Left cardiac atrium (tissue), 4 donors: ENCODE data around the gene KCNQ5. TPM values are rescaled to one million over a fixed set of nuclear protein-coding genes. Genes with fewer than 3 reads are reported as not detected.

ENCODE experiments used
- ATAC-seq, 2 donors: fragments of 200-7000 bp; cut with Tn5 transposase; one replicate each; pipeline ENCODE4 v1.9.1; 2020; ENCODE audit warnings: mild to moderate bottlenecking in 2 of 2, moderate library complexity in 2 of 2
- DNase-seq: peaks from one replicate; pipeline ENCODE4 v3.0.0-alpha.2; 2020
- intact Hi-C, 2 donors: fragments of 100-400 bp; cut with DNase I; formaldehyde crosslinking; loops; one replicate each; pipeline versions ENCODE4 v1.14.1 to v1.15.1; 2022 to 2023
- total RNA-seq, 2 donors: library from RNA; stranded (reverse); fragmentation: NEBNext Ultra II Directional; extraction: Animal tissue kit (Norgen Biotek cat#: 25700); gene quantifications; one replicate each; pipeline ENCODE4 v1.2.1, GENCODE V29; 2021
- donor health status: DM: no; HTN: yes; CAD: no.
- donor health status: DM: no; HTN: yes; CAD: no; lungs with severe emphysema.
- donor health status: DM: yes; HTN: yes; CAD: no.
- donor health status: Dilated cardiomyopathy.

KCNQ5 gene
- total RNA-seq, 2 donors from 2014 or later = 0.16 to 0.44 TPM

GRCh38 chr6:73000460-73000859, 378.6 kb downstream of the KCNQ5 start:
- intact Hi-C loops = no loop called here

DNA sequence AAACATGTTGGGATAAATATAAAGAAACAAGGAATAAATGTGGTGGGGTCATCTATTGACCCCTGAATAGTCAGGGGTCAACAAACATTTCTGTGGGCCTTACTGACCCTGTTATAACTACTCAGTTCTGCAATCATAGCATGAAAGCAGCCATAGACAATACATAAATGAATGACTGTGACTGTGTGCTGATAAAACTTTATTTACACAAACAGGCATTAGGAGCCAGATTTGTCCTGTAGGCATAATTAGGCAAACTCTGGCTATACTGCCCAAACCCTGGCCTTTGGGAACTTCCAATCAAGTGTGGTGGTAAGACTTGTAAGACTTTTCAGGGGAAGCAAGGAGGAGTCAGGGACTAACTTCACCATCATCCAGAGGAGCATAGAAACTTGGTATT, 380.7 kb downstream of the KCNQ5 start:
- intact Hi-C loops = no loop called here
- no peak for ATAC-seq
- DNase-seq = no peak

More at GRCh38 chr6:73000460-73000859, 378.6 kb downstream of the KCNQ5 start:
- no peak for DNase-seq
- no peak for ATAC-seq

GRCh38 chr6:73003302-73003701, 381.4 kb downstream of the KCNQ5 start:
- intact Hi-C loops = no loop called here
- DNase-seq (no peak), ATAC-seq (no peak)

- ATAC-seq (no peak), DNase-seq (no peak)
- intact Hi-C loops = no loop called here
These were observed 382.4 kb downstream of the KCNQ5 start for GRCh38 chr6:73004231-73004630.

DNA sequence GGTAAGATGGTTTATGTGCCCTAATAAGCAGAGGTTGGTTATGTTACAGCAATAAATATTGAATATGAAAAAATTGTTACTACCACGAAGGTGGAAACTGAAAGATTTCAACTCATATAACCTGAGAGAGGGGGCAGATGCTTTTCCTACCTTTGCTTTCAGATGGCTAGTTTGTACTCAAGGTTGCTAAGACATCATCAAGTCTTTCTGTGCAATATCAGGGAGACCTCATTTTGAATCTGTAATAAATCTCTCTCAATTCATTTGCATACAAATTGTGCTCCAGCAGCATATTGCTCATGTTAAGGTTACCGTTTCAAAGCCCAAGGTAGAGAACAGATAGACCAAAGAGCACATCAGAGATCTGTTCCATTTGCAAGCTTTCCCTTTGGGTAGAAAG, 383.0 kb downstream of the KCNQ5 start:
- DNase-seq = no peak
- no peak for ATAC-seq
- intact Hi-C loops = no loop called here

DNA sequence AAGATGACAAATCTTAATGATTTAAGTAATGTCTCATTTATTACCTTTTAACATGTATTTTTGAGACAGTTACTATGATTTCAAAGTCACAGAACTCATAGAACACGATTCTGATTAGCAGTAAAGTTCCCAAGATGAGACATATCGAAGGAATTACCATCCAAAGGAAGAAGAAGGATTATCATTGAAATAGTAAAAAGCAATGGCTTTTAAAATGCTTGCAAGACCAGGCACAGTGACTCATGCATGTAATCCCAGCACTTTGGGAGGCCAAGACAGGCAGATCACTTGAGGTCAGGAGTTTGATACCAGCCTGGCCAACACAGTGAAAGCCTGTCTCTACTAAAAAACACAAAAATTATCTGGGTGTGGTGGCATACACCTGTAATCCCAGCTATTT, 384.3 kb downstream of the KCNQ5 start:
- ATAC-seq (no peak), DNase-seq (no peak)
- intact Hi-C loops = no loop called here

DNA sequence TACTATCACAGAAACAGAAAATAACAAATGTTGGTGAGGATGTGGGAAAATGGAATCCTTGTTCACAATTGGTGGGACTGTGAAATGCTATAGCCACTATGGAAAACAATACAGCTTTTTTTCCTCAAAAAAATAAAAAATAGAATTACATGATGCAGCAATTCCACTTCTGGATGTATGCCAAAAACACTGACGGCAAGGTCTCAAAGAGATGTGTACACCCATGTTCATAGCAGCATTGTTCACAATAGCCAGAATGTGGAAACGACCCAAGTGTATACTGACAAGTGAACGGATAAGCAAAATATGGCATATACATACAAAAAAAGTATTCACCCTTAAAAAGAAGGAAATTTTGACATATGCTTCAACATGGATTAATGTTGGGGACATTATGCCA, 390.1 kb downstream of the KCNQ5 start:
- intact Hi-C loops = no loop called here
- ATAC-seq = no peak
- DNase-seq = no peak

- DNase-seq = no peak
- ATAC-seq = no peak
- intact Hi-C loops = no loop called here
These were observed 395.6 kb downstream of the KCNQ5 start for GRCh38 chr6:73017476-73017875.

- intact Hi-C loops = no loop called here
- DNase-seq (no peak), ATAC-seq (no peak)
These were observed 402.7 kb downstream of the KCNQ5 start for GRCh38 chr6:73024598-73024997.

DNA sequence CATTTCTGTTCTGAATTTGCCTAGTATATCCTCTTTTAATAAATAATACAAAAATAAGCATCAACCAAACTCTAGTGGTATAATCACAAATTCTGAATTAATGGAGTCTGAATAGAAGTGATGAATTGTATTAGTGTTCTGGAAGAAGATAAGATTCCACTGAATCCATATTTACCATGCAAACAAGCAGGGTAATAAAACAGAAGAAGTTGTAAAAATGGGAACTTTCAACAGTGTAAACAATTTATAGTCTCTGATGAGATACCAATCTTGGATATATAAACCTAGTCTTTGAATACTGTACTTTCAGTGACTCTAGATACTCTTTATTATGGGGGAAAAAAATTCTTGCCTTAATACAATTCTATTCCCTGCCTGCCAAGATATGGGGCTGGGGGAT, 405.8 kb downstream of the KCNQ5 start:
- intact Hi-C loops = no loop called here
- ATAC-seq = no peak
- DNase-seq = no peak

GRCh38 chr6:73028124-73028766, 406.4 kb downstream of the KCNQ5 start:
- DNase-seq (no peak), ATAC-seq (no peak)
- intact Hi-C loops = no loop called here

- DNase-seq = no peak
- ATAC-seq = no peak
- intact Hi-C loops = no loop called here
These were observed 407.1 kb downstream of the KCNQ5 start for GRCh38 chr6:73028893-73029450.

GRCh38 chr6:73030257-73030656, 408.4 kb downstream of the KCNQ5 start:
- no peak for ATAC-seq
- intact Hi-C loops = no loop called here
- DNase-seq = no peak

- ATAC-seq (no peak), DNase-seq (no peak)
- intact Hi-C loops = no loop called here
These were observed 409.2 kb downstream of the KCNQ5 start for GRCh38 chr6:73030791-73031782.

DNA sequence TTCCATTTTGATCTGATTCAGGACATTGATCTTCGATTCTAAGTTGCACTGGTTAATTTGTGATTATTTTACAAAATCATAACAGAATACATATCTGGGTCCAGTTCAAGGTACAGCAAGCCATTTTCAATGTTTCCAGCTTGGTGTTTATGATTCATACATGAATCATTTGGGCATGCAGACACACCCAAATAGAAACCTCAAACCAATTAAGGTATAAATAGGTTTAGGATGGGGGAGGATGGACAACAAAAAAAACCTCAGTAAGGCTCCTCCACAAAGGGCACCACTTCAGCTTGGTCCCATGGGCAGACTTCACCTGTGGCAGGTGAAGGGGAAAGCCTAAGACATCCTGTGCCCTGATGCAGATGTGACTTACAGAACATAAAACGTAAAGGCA, 410.7 kb downstream of the KCNQ5 start:
- DNase-seq (no peak), ATAC-seq (peak in 1 of 2 donors; percentile 53)
- intact Hi-C loops = no loop called here

DNA sequence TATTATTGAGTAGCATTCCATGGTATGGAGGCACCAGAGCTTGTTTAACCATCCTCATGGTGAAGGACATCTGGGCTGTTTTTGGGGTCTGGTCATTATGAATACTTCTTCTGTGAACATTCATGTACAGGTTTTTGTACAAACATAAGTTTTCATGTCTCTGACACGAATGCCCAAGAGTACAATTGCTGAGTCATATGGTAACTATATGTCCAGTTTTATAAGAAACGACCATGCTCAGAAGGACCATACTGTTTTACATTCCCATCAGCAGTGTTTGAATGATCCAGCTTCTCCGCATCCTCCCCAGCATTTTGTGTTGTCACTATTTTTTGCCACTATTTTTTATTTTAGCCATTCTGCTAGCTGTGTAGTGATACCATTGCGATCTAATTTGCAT, 414.8 kb downstream of the KCNQ5 start:
- intact Hi-C loops = no loop called here
- DNase-seq = no peak
- ATAC-seq = no peak

- DNase-seq (no peak), ATAC-seq (no peak)
- intact Hi-C loops = no loop called here
These were observed 419.2 kb downstream of the KCNQ5 start for GRCh38 chr6:73041051-73041450.

GRCh38 chr6:73042892-73043291, 421.0 kb downstream of the KCNQ5 start:
- intact Hi-C loops = no loop called here
- ATAC-seq (peak in 1 of 2 donors; percentile 40), DNase-seq (no peak)

GRCh38 chr6:73043446-73043845, 421.6 kb downstream of the KCNQ5 start:
- intact Hi-C loops = no loop called here
- ATAC-seq (no peak), DNase-seq (no peak)

DNA sequence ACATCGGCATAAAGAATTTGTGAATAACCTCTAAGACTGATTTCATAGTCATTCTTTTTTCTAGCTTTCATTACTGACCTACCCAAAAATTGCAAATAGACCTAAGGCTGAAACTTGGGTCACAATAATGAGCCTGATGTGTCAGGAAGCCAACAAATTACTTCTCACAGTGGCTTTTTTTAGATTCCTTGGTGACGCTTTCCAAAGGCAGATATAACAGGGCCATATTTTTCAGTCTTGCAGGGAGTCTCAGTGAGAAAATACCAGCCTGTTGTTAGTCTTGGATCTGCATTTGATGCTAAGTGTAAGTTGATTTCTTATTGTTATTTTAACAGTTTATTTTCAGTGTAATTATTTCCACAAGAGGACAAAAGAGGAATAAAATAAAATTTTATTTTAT, 423.7 kb downstream of the KCNQ5 start:
- intact Hi-C loops = no loop called here
- DNase-seq (no peak), ATAC-seq (no peak)
